NCI-H1436 treated with DMSO at 0.1 percent for 48 hours (cell line): ENCODE data around the gene WDR35.

Experiments used
- DNase-seq: peaks from one replicate; lab custom pipeline; 2025; lab: John Stamatoyannopoulos, UW

WDR35 gene

DNA sequence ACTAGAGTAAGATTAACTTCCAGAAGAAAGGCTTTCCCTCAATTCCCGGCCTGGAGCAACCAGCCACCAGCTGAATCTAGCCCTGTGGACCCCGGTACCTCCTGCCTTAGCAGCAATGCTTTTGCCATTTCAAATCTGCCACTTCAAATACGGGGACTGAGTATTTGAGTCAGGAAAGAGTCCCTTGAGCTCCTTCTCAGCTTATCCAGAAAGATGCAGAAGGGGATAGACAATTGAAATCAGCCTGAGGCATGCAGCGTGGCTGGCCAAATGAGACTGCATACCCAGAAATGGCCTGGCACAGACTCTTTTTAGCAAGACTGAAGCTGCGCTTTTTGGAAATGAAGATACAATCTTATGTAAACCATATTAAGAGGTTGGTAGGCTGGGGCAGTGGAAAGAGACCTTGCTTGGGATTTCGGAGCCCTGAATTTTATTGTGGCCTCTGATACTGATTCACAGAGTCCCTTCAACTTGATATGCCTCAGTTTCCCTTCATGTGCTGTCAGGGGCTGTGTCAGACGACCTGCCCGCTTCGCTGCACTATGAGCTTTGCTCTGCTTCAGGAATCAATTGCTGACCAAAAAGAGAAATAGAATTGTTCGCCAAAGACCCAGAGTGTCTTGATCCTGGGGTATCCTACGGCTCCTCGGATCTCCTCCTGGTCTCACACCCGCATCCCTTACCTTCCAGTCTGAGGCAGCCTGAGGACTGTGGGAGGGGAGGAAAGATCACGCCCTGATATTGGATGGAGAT is 21.5 kb upstream of the WDR35 start:
- no peak for DNase-seq

DNA sequence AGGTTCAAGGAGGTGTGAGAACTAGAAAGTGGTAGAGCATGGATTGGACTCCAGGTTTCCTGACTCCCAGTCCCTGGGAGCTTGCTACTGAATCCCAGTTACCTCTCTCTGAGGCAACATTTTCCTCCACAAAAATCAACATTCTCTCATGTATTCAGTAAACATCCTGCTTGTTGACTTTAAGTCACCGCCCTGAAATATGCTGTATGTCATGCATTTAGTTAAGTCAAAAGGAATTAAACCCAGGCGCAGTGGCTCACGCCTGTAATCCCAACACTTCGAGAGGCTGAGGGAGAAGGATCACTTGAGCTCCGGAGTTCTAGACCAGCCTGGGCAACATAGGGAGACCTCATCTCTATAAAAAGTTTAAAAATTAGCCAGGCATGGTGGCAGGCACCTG is 18.8 kb upstream of the WDR35 start:
- DNase-seq = no peak

DNA sequence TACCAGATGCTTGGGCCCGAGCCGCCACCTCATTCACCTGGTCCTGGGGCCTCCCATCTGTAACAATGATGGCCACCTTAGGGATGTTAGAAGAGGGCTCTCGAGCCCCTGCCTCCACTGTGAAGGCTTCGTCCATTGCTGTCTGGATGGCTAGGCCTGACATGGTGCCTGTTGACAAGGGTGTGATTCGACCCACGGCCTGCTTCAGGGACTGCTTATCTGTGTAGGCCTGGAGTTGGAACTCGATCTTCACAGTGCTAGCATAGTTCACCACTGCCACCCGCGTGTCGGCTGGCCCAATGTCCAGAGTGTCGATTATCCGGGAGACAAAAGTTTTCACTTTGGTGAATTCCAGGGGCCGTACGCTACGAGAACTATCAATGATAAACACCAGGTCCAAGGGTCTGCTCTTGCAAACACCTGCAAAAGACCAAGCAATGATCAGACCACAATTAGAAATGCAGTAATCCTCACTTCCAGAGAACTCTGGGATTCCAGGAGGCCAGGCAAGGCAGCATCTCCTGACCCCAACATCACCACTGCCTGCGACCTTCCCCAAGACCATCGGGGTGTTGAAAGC is 16.1 kb upstream of the WDR35 start:
- no peak for DNase-seq

DNA sequence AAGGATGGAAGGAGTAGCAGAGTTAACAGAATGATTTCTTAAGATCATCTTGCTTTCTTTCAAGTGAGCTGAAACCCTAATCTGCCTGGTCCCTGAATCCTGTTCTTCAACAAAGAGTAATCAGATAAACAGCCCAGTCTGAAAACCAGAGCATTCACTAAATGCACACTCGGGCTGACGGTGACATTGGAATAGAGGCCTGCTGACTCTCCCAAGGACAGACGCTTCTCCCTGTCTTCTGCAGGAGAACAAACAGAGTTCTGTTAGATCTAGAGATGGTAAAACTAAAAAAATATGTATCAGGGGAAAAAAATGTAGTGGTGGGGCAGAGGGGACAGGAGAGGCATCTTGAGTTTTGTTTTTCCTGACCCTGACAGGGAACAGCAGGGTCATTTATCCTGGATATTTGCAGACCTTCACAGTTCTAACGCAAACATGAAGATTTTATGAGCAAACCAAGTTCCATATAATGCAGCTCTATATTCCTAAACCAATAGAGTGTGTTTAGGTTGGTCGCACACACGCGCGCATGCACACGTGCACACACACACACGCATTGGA is 15.2 kb upstream of the WDR35 start:
- DNase-seq = no peak

DNA sequence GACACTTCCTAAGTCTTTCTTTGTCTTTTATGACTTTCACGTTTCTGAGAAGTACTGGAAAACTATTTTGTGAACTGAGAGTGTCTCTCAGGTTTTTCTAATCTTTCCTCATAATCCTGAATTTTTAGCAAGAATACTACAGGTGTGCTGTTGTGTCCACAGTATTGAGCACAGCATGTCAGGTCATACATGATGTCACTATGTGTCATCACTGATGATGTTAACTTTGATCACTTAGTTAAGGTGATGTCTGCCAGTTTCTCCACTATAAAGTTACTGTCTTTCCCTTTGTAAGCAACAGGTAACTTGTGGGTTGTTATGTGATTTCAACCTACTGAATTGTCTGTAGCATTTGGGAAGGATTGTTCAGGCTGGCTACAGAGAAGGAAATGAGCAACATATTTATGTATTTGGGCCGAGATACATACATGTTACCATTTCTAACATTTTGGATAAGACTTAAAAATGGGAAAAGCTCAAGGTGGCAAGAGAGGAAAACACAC is 11.5 kb upstream of the WDR35 start:
- DNase-seq = no peak

DNA sequence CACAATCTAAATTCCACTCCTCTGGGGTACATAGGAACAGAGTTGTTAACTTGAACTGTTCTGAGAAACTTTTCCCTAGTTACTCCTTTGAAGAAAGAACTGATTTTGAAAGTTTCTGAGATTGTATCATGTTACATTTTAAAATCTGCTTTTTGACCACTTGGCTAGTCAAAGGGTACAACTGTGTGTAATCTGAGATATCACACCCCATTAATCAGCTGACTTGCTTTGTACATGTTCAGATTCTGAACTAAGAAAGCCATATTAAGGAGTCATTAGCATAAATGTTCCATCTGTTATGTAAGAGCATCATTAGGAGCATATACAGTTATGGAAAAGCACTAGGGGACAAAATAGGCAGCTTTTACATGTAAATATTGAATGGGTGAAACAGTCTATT is 3.8 kb upstream of the WDR35 start:
- no peak for DNase-seq

DNA sequence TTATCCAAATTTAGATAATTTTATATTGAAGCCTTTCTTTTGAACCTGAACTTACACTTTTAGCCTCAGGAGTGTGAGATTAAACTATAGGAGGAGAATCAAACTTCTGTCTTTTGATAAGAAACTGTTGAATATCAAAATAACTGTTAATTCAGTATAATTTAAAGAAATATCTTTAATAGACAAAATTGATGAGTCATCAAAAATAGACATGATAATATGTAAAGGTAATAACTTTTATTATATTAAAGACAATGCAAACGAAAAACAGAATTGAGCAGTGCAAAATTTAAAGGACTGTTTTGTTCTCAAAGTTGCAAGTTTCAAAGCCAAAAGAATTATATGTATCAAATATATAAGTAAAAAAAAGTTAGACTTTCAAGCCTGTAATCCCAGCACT is 2.0 kb upstream of the WDR35 start:
- no peak for DNase-seq

DNA sequence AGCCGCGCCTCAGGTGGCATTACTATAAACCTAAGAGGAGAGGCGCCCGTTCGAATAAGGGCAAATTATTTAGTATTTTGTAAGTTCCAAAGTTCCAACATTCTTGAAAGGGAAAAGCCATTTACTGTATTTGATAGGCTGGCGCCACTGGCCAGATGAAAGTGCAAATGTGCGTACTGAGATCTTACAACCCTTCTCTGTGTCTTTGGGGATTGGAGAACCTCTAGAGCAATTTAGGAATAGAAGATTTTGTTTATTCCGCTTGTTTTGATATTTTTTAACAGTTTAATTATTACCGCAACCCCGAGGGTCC is 467 bp upstream of the WDR35 start:
- DNase-seq = no peak

DNA sequence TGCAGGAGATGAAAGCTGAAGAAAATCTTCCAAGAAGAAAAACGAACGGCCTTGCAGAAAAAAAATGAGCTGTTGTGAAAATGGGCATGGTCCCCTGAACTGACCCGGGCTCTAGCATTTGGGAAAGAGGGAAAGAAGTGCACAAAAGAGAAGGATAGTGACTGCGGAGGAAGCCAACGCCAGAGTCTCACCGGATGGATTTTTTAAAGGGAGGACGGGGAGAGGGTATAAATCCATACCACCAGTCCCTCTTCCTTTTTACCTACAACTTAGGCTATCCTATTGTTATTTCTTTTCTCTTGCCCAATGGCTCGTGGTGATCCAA is 601 bp downstream of the WDR35 start:
- DNase-seq = no peak

DNA sequence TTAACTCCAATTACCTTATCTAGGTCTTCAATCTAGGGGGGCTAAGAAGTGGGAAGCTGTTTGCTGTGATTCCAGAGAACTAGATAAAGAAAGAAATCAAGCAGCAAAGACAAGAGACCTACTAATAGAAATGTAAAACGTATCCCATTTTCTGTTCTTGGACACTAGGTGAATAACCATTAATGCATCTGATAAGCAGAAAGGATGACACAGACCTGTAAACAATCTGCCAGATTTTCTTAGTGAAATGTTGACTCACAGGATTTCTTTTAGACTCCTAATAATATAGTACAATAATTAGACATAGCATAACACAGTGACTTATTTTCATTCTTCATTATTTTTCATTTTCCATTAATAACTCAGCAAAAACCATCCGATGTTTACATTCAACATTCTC is 1.3 kb downstream of the WDR35 start:
- DNase-seq = no peak

DNA sequence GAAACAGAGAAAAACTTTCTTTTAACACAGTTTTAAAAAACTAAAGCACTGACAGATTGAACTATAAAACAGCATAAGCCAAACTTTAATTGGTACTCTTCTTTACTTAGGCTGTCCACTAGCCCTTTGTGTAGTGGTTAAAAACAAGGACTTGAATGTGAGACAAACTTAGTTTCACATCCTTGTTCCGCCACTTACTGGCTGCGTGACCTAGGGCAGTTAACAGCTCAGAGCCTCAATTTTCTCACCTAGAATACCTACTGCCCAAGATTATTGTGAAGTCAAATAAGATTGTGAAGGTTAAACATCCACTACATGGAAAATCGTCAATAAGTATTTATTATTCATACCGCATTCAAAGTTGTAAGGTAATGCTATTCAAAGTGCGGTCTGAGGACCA is 2.0 kb downstream of the WDR35 start:
- DNase-seq = no peak

DNA sequence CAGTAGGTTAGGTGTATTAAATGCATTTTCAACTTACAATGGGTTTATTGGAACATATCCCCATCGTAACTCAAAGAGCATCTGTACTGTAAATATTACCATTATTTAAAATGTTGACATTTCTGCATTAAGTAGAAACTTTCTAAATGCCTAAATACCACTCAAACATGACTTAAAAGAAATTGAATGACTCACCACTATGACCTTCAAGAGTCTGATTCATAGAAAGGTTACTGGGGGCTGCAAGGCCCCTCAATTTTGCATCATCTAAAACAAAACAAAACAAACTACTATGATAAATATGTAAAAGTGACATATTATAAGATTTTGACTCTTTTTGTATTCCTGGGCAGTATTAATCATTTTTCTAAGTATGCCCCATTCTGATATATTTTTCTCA is 7.6 kb downstream of the WDR35 start:
- no peak for DNase-seq

DNA sequence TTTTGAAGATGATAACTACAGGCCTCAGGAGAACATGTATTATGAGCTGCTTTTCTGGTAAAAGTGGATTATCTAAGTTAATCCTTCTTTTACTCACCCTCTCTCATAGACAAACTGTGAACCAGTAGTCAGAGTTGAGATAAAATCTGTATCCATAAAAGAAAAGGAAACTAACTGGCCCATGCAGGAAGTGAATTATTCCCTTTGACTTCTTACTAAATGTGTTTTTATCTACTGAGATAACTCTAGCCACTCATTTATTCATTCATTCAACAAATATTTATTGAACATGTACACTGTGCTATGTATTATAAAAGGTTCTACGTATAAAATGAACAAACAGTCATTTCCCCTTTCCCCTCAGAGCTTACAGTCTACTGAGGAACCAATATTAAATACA is 10.0 kb downstream of the WDR35 start:
- no peak for DNase-seq

DNA sequence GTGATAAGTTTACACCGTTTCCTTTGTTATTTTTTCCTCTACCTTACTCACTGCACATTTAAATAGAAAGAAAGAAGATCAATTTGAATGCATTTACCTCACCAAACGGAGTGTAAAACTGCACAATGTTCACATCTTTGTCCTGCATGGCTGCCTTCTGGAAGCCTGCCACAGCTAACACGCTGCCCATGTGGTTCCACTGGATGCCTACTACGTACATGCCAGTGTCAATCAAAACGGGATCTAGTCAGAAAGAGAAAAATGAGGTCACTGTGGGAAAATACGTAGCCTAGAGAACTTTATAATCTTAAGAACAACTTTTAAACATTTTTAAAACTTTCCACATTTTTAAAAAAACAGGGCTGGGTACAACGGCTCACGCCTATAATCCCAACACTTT is 16.4 kb downstream of the WDR35 start:
- no peak for DNase-seq

DNA sequence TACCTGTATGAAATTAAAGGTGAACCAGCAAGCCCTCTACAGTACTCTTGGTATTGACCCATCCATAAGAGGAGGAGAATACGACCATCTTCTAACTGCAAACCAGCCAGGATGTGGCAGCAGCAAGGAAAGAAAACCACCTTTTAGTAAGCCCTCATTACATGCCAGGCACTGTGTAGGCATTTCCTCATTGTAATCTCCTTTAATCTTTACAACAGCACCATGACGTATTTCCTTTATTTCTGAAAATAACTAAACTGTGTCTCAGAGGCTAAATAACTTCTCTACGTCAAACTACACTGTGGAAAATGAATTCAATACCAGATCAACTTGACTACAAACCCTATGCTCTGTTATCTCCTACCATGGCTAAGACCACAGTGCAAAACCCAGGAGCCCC is 18.2 kb downstream of the WDR35 start:
- no peak for DNase-seq

DNA sequence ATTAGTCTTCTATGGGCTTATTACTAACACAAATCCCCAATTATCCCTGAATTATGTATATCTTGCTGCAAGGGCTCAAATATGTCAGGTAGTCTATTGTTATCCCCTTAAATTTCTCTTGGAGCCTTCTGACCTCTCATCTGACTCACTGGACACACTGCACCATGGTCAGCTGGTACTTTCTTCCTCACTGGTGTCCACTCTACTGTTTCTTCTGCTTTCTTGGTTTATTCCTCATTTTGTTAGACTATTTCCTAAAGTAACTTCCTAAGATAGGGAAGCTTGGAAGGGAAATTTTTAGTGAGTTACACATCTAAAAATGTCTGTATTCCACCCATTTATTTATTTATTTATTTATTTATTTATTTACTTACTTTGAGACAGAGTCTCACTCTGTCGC is 26.5 kb downstream of the WDR35 start:
- no peak for DNase-seq

DNA sequence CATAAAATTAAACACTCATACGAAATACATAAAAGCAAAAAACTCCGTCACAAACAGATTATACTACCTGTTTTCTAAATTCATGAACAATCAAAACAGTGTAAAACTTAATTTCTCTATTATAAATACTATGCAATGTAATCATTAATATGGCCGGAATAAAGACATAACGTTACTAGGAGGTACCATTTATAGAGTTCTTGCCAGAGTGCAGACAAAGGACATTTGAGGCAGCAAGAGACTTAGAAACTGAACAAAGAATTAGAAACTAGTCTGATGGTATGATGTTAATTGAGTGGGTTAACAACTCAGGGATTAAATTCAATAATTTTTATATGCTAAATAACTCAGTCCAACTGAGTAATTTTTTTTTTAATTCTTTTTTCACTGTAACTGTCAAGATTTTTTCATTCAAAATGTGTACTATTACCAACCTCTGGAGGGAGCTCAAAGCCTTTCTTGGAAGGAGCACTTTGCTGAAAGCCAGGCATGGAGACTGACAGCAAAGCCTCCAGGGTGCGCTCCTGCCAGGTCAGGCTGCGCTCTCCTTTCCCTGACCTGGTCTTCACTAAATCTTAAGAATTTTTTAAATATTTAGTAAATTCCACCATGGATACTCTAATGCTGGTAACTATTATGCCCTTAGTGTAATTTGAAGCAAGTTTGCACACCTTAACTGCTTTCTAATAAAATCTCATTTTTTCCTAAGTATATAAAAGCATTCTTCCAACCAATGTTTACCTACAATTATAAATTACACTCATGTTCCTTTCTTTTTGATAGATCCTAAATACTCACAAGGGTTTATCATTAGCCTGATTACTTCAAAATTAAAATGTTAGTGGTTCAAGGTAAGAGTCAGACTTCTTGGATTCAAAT is 34.1 kb downstream of the WDR35 start:
- no peak for DNase-seq

DNA sequence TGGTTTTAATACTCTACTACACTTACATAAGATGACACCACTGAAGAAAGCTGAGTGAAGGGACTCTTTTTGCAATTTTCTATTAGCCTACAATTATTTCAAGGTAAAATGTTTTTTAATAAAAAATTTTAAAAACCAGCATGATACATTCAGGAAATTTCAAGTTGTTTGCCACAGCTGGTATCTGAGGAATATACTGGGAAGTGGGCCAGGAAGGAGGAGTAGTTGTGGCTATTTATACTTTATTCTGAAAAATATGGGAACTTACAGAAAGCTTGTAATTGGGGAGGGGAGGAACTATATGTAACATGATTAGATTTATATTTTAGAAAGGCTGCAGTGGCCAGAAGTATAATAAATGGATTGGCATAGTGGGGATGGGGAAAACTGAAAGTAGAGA is 40.8 kb downstream of the WDR35 start:
- no peak for DNase-seq

DNA sequence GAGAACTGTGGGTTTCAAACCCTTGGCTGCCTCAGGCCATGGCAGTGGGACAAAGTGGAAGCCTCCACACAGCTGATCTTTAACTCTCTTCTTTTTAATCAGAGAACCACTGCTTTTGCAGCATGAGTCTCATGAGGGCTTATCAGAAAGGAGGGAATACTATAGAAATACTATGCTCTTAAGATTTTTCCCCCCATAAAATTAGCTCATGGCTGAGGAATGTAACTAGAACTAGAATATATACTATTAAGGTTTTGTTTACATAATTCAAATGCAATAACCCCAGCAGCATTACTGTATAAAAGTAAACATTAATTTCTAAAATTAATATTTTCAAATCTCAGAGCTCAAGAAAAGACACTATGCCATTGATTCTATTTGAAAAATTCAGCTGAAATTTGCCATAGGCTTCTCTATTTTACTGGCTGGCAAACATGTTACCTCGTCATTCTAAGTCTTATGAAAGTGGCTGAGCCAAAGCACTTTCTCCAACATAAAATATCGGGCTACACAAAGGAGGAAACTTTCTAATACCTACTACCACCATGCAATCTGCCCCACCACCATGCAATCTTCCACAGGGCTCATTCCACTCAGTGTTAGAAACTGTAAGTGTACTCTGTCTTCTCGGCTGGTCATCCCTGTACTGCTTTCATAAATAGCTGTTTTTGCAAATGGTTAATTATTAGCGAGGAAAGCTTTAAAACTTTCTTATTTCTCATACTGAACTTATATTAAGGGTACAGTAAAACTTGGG is 42.5 kb downstream of the WDR35 start:
- no peak for DNase-seq

DNA sequence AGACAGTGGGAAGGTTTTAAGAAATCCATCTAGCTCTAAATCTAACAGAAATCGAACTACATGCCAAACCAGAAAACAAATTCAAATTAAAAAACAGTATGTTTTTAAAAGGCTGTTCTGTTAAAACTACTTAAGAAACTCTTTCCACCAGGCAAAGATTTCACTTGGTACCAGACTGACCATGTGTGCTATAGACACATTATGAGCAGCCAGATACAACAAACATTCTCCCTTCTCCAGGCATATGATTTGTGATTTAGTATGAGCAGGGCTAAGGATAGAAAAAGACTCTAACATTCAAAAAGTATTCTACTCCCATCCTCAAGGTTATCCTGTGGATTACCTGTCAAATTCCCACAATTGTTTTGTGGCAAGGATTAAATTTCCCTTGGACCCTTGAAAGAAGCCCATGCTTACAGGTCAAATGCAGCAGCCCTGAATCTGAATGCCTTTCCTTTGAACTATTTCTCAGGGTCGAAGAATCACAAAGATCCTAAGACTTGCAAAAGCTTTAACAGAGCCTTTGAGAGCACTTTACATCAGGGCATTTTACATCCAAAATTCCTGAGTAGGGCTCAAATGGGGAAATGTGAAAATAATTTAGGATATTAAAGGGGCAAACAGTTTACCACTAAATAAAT is 45.6 kb downstream of the WDR35 start:
- DNase-seq = no peak

DNA sequence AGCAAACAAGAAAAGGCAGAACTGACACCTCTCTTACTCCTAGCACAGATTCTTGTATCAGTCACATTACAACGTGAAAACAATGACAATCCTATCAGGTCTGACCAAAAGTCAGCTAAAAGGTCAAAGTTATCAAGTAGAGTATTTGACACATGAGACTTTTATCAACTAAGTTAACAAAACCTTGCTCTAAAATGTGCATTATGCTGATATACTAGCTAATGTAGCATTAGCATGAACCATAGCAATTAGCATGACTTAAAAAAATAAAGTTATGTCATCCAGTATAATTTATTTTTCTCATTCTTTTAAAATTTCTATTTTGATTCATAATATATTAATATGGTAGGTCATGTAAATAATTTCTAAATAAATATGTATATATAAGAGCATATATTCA is 46.7 kb downstream of the WDR35 start:
- DNase-seq = no peak

DNA sequence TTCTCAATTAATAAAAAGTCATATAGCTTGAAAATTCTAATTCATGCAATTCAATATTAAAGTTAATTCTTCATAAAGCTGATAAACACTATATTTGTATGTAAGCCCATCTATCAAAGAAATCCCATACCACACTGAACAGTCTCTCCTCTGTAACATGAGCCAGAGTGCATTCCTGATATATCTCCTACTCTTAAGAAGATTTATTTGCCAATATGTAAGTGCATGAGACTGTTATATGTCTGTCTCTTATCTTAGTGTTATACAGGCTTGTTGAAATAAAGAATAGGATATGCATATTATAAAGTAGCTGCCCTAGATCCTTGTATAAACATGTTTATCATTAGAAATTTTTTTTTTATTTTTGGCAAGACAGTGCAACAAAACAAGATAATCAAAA is 47.7 kb downstream of the WDR35 start:
- no peak for DNase-seq
